GM21576 (cell line): Measurements from ENCODE around the gene UROS.

Experiments used
- ATAC-seq: cut with Tn5 transposase; IDR thresholded peaks from one replicate; pipeline ENCODE4 v1.9.1; 2021; ENCODE audit warnings: mild to moderate bottlenecking, moderate library complexity; ENCODE audit not compliant: unreplicated experiment

The UROS gene

GRCh38 chr10:125822878-125823662, at the start of gene UROS, which contains the start of gene BCCIP:
Gene UROS, minus strand, starts transcription at chr10:125823258. Its CDS starts 6,759 bp downstream, at chr10:125816499.
Gene BCCIP, plus strand, starts transcription at chr10:125823546. Its CDS starts 12 bp downstream, at chr10:125823558.
- ATAC-seq = peak; percentile 73

- ATAC-seq = no peak
Observed at GRCh38 chr10:125871338-125871737, 48.3 kb upstream of the UROS start.

- ATAC-seq = peak; percentile 78
Observed at GRCh38 chr10:125868372-125868975, 45.4 kb upstream of the UROS start.

GRCh38 chr10:125866421-125867029, 43.5 kb upstream of the UROS start:
- no peak for ATAC-seq

- no peak for ATAC-seq
Observed at GRCh38 chr10:125865120-125865519, 42.1 kb upstream of the UROS start.

GRCh38 chr10:125859128-125859817, 36.2 kb upstream of the UROS start:
- no peak for ATAC-seq

GRCh38 chr10:125857185-125857760, 34.2 kb upstream of the UROS start:
- no peak for ATAC-seq

- no peak for ATAC-seq
Observed at GRCh38 chr10:125852487-125852886, 29.4 kb upstream of the UROS start.

GRCh38 chr10:125850766-125851731, 28.0 kb upstream of the UROS start:
- no peak for ATAC-seq

- no peak for ATAC-seq
Observed at GRCh38 chr10:125849448-125849847, 26.4 kb upstream of the UROS start.

GRCh38 chr10:125848857-125849256, 25.8 kb upstream of the UROS start:
- ATAC-seq = no peak

- no peak for ATAC-seq
Observed at GRCh38 chr10:125848371-125848770, 25.3 kb upstream of the UROS start.

- peak; percentile 43 for ATAC-seq
Observed at GRCh38 chr10:125846894-125847293, 23.8 kb upstream of the UROS start.

- no peak for ATAC-seq
Observed at GRCh38 chr10:125845617-125846016, 22.6 kb upstream of the UROS start.

- no peak for ATAC-seq
Observed at GRCh38 chr10:125844751-125845221, 21.7 kb upstream of the UROS start.

GRCh38 chr10:125843603-125844329, 20.7 kb upstream of the UROS start:
- ATAC-seq = no peak

GRCh38 chr10:125840955-125841354, 17.9 kb upstream of the UROS start:
- ATAC-seq = no peak

GRCh38 chr10:125840406-125840805, 17.3 kb upstream of the UROS start:
- no peak for ATAC-seq
